IMR-90 (cell line): ENCODE data around the gene UPK3B.

ENCODE experiments used
- CTCF ChIP-seq: conservative IDR thresholded peaks from 2 replicates; pipeline ENCODE4 v1.5.1; 2012; ENCODE audit warnings: mild to moderate bottlenecking, low read depth, low read length, improper control_type of control experiment
- ELK1 ChIP-seq: fragments of 150-350 bp; IDR thresholded peaks from 2 replicates; pipeline ENCODE4 v1.6.1; 2016; ENCODE audit warnings: low read depth, mild to moderate bottlenecking, low read length, moderate library complexity, borderline replicate concordance
- MAFK ChIP-seq: IDR thresholded peaks from 2 replicates; pipeline ENCODE4 v1.6.1; 2012; ENCODE audit warnings: low read depth, low read length, improper control_type of control experiment
- MAZ ChIP-seq: IDR thresholded peaks from 2 replicates; pipeline ENCODE4 v1.6.1; 2012; ENCODE audit warnings: low read depth, mild to moderate bottlenecking, low read length, improper control_type of control experiment, moderate library complexity, borderline replicate concordance
- NFE2L2 ChIP-seq: fragments of 150-350 bp; IDR thresholded peaks from 2 replicates; pipeline ENCODE4 v1.6.1; 2016; ENCODE audit warnings: low read depth, mild to moderate bottlenecking, low read length
- POLR2A ChIP-seq: IDR thresholded peaks from 2 replicates; pipeline ENCODE4 v1.6.1; 2012; ENCODE audit warnings: mild to moderate bottlenecking, low read depth, low read length
- RAD21 ChIP-seq: IDR thresholded peaks from 2 replicates; pipeline ENCODE4 v1.6.1; 2012; ENCODE audit warnings: low read length, improper control_type of control experiment
- RCOR1 ChIP-seq: IDR thresholded peaks from 2 replicates; pipeline ENCODE4 v1.6.1; 2012; ENCODE audit warnings: mild to moderate bottlenecking, low read length, improper control_type of control experiment; ENCODE audit not compliant: insufficient replicate concordance
- RFX5 ChIP-seq: IDR thresholded peaks from 2 replicates; pipeline ENCODE4 v1.8.0; 2012; ENCODE audit warnings: low read depth, mild to moderate bottlenecking, low read length, moderate library complexity
- SMC3 ChIP-seq: fragments of 150-350 bp; IDR thresholded peaks from 2 replicates; pipeline ENCODE4 v1.6.1; 2016; ENCODE audit warnings: low read depth, mild to moderate bottlenecking, antibody characterized with exemption, low read length, moderate library complexity
- USF2 ChIP-seq: fragments of 150-350 bp; IDR thresholded peaks from 2 replicates; pipeline ENCODE4 v1.6.1; 2017; ENCODE audit warnings: mild to moderate bottlenecking, antibody characterized with exemption, low read length, low read depth

- TF ChIP-seq CTCF (no peak), USF2 (no peak), ELK1 (no peak), RAD21 (no peak), MAFK (no peak), RFX5 (no peak), SMC3 (no peak), RCOR1 (no peak), POLR2A (no peak), MAZ (no peak), NFE2L2 (no peak)
These were observed 4.3 kb upstream of the UPK3B start for GRCh38 chr7:76506081-76506440.
